Lower lobe of right lung (tissue), 2 donors: ENCODE measurements around the gene AEBP1. TPM values are rescaled to one million over a fixed set of nuclear protein-coding genes. Genes with fewer than 3 reads are reported as not detected.

Source experiments
- ATAC-seq, 2 donors: fragments of 200-7000 bp; cut with Tn5 transposase; one replicate each; pipeline ENCODE4 v1.9.1; 2020 to 2022; ENCODE audit warnings: mild to moderate bottlenecking in 2 of 2, moderate library complexity in 2 of 2
- DNase-seq: peaks from one replicate; pipeline ENCODE4 v3.0.0-alpha.2; 2020
- H3K27ac ChIP-seq: fragments of 200-600 bp; one replicate; pipeline ENCODE4 v1.8.0; 2022
- H3K27me3 ChIP-seq: fragments of 200-600 bp; one replicate; pipeline ENCODE4 v1.8.0; 2022; ENCODE audit warnings: low read depth
- H3K36me3 ChIP-seq: fragments of 200-600 bp; one replicate; pipeline ENCODE4 v1.8.0; 2022; ENCODE audit warnings: mild to moderate bottlenecking
- H3K4me1 ChIP-seq: fragments of 200-600 bp; one replicate; pipeline ENCODE4 v1.8.0; 2022
- H3K4me3 ChIP-seq: fragments of 200-600 bp; one replicate; pipeline ENCODE4 v1.8.0; 2022; ENCODE audit warnings: mild to moderate bottlenecking
- H3K9me3 ChIP-seq: fragments of 200-600 bp; one replicate; pipeline ENCODE4 v1.8.0; 2022
- intact Hi-C: fragments of 100-400 bp; cut with DNase I; formaldehyde crosslinking; loops from one replicate; pipeline ENCODE4 v1.11.0; 2022
- total RNA-seq: library from RNA; stranded (reverse); fragmentation: NEBNext Ultra II Directional; extraction: Animal tissue kit (Norgen Biotek cat#: 25700); gene quantifications from one replicate; pipeline ENCODE4 v1.2.1, GENCODE V29; 2021
- TF ChIP-seq, protein P1 (sequence below): fragments of 200-600 bp; IDR thresholded peaks from one replicate; pipeline ENCODE4 v1.8.0; 2022; ENCODE audit warnings: antibody characterized with exemption, mild to moderate bottlenecking
- donor health status: DM: no; HTN: yes; CAD: no; lungs with severe emphysema.

AEBP1 gene
- total RNA-seq, 1 donor from 2014 or later: 82.5 TPM

DNA sequence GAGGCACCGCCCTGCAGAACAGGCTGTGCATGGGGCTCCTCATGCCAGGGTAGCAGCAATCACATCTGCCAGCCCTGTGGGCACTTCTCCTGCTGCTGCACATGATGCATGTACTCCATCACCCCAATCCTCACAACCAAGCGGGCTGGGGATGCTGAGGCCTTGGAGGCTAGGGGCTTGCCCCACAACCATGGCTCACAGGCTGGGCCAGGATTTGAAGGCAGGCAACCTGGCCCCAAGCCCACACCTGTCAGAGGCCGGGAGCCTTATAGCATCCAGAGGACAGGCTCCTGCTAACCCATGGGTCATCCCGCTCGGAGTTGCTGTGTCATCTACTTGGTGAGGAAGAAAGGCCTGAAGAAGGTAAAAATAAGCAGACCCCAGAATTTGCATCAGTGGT lies 24.0 kb upstream of the AEBP1 start:
- ATAC-seq (no peak), DNase-seq (peak; percentile 44)
- TF ChIP-seq, protein P1, sequence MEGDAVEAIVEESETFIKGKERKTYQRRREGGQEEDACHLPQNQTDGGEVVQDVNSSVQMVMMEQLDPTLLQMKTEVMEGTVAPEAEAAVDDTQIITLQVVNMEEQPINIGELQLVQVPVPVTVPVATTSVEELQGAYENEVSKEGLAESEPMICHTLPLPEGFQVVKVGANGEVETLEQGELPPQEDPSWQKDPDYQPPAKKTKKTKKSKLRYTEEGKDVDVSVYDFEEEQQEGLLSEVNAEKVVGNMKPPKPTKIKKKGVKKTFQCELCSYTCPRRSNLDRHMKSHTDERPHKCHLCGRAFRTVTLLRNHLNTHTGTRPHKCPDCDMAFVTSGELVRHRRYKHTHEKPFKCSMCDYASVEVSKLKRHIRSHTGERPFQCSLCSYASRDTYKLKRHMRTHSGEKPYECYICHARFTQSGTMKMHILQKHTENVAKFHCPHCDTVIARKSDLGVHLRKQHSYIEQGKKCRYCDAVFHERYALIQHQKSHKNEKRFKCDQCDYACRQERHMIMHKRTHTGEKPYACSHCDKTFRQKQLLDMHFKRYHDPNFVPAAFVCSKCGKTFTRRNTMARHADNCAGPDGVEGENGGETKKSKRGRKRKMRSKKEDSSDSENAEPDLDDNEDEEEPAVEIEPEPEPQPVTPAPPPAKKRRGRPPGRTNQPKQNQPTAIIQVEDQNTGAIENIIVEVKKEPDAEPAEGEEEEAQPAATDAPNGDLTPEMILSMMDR: no peak
- intact Hi-C loops: no loop called here
- H3K4me3 ChIP-seq: no peak overlapping the region
- H3K4me1 ChIP-seq: peaks cover 22% of the 10 kb centered on the region
- no peak overlapping the region for H3K27ac ChIP-seq
- H3K27me3 ChIP-seq: no peaks in the 10 kb centered on the region
- peaks cover 55% of the 10 kb centered on the region for H3K36me3 ChIP-seq
- no peaks in the 10 kb centered on the region for H3K9me3 ChIP-seq

DNA sequence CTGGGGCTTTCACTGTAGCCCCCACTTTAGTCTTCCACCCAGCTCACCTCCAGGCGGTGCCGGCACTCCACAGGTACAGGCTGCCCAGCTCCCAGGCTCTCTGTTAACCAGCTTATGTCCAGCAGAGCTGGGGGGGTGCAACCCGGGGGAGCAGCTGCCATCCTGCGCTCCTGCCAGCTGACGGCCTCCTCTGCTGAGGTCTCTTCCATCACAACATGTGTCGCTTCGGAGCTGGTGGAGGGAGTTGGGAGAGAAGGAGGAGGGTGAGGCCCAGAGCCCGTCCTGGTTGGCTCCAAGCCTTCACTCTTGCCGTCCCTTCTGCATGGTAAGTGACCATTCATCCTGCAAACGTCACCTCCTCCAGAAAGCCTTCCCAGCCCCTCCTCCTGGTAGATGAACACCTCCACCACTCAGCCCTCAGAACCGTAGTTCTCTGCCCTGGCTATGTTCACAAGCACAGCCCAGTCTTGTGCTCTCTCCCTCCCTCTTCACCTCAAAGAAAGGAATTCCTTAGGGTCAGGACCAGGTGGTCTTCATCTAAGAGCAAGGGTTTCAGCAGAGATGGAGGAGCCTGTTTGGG lies 23.4 kb upstream of the AEBP1 start:
- ATAC-seq (no peak), DNase-seq (peak; percentile 41)
- TF ChIP-seq, protein P1: no peak
- no peak overlapping the region for H3K27ac ChIP-seq
- no peaks in the 10 kb centered on the region for H3K9me3 ChIP-seq
- H3K4me3 ChIP-seq: peak overlapping the region; percentile 90
- intact Hi-C loops: no loop called here
- H3K36me3 ChIP-seq: peaks cover 49% of the 10 kb centered on the region
- H3K4me1 ChIP-seq: peaks cover 22% of the 10 kb centered on the region
- H3K27me3 ChIP-seq: no peaks in the 10 kb centered on the region

DNA sequence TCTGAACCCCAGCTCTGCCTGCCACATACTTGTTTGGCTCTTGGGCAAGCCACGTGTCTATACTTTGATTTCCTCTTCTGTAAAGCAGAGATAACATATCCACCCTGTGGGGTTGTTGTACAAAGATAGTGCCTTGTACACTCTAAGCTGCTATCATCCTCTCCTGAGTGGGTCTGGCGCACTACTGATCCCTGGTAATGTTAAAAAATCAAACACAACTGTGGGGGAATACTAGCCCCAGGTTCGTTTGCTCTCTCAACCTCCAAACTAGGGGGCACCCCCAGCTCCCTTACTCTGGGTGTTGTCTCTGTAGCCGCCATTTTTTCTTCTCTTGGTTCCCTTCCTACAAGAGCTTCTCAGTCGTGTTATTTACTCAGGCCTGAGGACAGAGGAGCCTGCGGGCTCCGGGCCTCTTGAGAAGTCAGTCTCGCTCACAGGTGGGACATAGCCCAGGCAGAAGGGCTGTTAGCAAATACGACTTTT lies 22.8 kb upstream of the AEBP1 start:
- Histone ChIP-seq H3K4me1 (peaks cover 22% of the 10 kb centered on the region), H3K27me3 (no peaks in the 10 kb centered on the region), H3K4me3 (peak overlapping the region; percentile 90), H3K36me3 (peaks cover 43% of the 10 kb centered on the region), H3K27ac (peak overlapping the region; percentile 93), H3K9me3 (no peaks in the 10 kb centered on the region)
- intact Hi-C loops: no loop called here
- TF ChIP-seq, protein P1: no peak
- ATAC-seq (no peak), DNase-seq (peak; percentile 46)

DNA sequence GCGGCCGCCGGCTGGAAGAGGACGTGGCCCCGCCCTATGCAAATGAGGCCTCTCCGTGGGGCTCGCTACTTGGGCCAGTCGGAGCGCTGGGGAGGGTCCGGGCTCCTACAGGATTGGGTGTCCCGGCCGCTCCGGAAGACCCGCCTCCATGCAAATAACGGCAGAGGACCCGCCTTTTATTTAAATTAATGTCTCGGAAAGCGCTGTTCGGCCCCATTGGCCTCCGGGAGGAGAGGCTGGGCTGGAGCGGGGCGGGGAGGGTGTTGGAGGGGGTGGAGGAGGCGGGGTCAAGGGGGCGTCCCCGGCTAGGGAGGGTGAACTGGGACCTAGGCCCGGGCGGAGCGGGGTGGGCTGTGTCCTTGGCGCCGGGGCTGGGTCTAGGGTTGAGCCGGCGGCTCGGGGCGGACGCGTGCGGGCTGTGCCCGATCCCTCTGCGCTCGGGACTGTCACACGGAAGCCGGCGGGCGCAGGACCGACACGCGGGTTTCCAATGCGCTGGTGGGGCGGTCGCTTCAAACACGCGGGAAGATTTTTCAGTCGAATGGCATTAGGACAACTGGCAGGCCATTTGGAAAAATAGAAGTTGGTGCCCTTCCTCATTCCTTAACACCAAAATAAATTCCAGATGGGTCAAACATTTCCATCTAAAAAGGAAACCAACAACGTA lies 21.5 kb upstream of the AEBP1 start:
- DNase-seq: peak; percentile 100
- peak; percentile 98 for ATAC-seq
- TF ChIP-seq, protein P1: no peak

DNA sequence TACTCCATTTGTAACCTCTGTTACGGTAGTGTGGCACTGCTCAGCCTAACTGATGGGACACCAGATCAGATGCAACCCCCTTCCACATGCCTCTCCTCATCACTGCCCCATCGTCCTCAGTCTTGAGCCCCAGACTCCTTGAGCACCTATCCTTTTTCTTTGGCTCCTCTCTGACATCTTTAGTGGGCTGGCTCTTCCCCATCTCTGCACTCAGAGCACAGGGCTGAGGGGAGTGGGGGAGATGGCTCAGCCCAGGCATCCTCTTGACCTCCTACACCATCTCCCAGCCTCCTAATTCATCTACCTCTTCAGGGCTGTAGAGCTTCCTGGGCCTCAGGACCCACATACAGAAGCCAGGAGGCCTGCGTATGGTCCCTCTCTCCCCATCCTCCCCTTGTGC lies 20.3 kb upstream of the AEBP1 start:
- Histone ChIP-seq H3K27ac (peak overlapping the region; percentile 93), H3K27me3 (no peaks in the 10 kb centered on the region), H3K9me3 (no peaks in the 10 kb centered on the region), H3K4me3 (no peak overlapping the region), H3K36me3 (peaks cover 18% of the 10 kb centered on the region), H3K4me1 (peaks cover 32% of the 10 kb centered on the region)
- no peak for ATAC-seq
- TF ChIP-seq, protein P1: no peak
- DNase-seq: peak; percentile 20
- intact Hi-C loops: no loop called here

More for the DNA sequence above, 21.5 kb upstream of the AEBP1 start:
- Histone ChIP-seq H3K9me3 (no peaks in the 10 kb centered on the region), H3K27ac (peak overlapping the region; percentile 93), H3K4me3 (peak overlapping the region; percentile 90), H3K27me3 (no peaks in the 10 kb centered on the region), H3K36me3 (peaks cover 30% of the 10 kb centered on the region), H3K4me1 (peaks cover 30% of the 10 kb centered on the region)
- intact Hi-C loops: no loop called here
